ENCODE data around the gene MCEMP1.

Gene MCEMP1

GRCh38 chr19:7699003-7699402 is 22.1 kb downstream of the MCEMP1 start:
- FAIRE-seq, result no peak

GRCh38 chr19:7699417-7700401 is 22.8 kb downstream of the MCEMP1 start:
- FAIRE-seq, result no peak

DNA sequence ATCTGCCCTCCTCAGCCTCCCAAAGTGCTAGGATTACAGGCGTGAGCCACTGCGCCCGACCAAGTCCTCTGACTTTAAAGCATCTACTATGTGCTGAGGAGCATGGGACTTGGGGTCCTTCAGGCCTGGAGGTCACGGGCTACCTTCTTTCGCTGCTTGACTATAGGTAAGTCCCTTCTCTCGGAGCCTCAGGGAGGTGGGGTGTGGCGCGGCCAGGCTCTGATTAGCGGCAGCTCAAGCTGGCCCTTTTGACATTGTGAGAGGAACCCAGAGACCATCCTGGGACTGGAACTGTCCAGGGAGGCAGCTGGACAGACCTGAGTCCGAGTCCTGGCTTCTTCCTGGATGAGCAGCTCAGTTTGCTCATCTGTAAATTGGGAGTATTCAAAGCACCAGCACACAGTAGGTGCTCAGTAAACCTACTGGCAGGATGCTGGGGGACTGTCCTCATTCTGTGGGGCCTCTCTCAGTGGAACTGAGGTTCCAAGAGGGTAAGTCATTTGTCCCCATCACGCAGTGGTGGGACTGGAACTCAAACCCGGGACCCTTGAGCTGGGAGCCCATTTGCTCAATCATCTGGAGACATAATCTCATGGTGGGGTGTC is 24.3 kb downstream of the MCEMP1 start:
- FAIRE-seq, result no peak

DNA sequence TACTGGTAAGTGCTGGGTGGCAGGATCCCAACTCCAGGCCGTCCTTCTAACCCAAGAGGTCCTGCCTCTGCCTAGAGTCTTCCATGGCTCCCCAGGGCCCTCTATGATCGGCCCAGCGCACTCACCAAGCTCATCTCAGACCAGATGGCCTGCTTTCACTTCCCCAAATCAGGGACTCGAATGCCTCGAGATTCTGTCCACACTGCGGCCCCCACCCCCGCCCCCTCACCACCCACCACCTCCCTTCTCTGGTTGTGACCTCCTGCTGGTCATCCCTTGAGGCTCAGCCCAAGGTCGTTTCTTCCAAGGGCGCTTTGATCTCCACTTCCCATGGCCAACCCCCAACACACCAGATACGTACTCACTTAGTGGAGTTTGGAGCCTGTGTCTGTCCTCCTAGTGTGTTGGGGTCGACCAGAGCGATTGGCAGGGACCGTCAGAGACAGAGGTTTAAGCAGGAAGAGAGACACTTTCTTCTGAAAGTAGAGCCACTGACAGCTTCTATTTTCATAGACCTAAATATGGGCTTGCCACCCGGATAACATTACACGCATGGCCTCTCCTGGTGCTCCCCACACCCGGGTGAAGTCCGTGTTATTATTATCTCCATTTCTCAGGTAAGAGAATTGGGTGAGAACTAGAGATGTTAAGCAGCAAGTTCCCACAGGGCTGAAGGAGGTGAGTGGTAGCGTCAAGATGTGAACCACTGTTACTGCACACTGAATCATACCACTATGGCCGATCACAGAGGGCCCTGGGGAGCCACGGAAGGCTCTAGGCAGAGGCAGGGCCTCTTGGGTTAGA is 25.0 kb downstream of the MCEMP1 start, which contains the start of gene FCER2:
Gene FCER2 (minus strand): TSS at position 478 of the 804 bp plus-strand sequence. CDS start 2,371 bp downstream, outside the sequence.
- no peak for FAIRE-seq

DNA sequence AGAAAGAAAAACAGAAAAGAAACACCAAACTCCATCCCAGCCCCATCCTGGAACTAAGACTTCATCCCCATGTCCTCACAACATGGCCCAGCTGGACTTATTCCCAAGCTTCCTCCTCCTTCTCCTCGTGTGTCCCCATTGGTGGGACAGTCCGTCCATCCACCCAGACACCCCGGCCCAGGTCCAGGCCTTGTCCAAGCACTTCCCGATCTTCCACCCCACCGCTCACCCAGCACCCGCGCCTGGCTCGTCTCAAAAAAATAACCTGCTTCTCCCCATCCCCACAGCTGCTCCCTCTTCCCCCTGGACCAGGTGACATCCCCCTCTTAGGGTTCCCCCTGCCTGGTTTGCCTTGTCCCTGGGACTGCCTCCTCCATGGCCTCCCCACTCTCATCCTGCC is 26.4 kb downstream of the MCEMP1 start:
- no peak for FAIRE-seq

DNA sequence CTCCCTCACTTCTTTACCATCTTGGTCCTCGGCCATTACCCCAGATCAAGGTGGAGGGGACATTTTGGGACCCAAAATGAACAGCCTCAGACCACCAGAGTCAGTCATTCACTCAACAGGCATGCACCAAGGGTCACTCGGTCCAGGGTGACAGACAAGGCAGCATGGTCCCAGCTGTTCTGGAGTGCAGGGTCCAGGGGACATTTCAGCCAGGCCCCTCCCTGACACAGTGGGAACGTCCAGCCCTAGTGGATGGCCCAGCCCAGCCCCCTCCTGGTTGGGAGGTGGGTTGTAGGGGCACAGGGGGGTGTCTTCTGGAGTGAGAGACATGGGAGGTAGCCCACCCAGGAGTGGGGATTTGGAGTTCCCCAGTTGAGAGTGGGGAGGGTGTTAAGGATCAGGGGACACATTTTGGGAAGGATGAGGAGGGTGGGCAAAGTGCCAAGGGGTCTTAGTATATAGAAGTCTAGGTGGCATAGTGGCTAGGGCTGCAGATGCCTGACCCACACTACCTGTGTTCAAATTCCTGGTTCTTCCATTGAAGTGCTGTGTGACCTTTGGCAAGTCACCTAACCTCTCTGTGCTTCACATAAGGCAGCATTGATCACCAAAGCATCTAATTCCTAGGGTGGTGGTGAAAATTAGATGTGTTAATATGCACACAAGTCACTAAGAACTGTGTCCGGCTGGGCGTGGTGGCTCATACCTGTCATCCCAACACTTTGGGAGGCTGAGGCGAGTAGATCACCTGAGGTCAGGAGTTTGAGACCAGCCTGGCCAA is 27.6 kb downstream of the MCEMP1 start:
- FAIRE-seq, result no peak

GRCh38 chr19:7705387-7706187 is 28.7 kb downstream of the MCEMP1 start:
- no peak for FAIRE-seq

DNA sequence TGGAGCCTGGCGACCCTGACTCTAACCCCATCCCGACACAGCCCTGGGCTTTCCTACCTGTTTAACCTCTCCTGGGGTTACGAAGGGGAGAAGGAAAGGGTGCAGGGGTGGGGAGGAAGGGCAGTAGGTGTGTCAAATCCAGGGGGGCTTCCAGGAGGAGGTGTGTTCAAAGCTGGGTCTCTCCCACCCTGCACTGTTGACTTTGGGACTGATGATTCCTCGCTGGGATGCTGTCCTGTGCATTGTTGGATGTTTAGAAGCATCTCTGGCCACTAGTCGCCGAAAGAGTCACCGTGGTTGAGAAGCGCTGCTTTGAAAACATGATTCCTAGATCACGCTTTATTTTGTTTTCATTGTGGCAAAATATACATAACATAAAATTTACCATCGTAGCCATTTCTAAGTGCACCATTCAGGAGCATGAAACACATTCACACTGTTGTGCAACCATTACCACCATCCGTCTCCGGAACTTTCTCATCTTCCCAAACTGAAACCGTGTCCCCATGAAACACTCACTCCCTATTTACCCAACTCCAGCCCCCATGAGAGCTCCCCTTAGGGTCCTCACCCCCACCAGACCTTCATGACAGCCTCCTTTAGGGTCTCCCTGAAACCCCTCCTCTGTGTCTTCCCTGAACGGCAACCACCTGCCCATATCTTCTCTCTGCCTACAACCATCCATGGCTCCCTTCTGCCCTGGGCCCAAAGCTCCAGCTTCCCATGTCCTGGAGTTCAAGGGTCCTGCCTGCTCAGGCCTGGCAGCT is 29.5 kb downstream of the MCEMP1 start:
- no peak for FAIRE-seq

GRCh38 chr19:7706955-7707456 is 30.1 kb downstream of the MCEMP1 start:
- FAIRE-seq, result no peak

GRCh38 chr19:7709932-7710460 is 33.1 kb downstream of the MCEMP1 start:
- no peak for FAIRE-seq

DNA sequence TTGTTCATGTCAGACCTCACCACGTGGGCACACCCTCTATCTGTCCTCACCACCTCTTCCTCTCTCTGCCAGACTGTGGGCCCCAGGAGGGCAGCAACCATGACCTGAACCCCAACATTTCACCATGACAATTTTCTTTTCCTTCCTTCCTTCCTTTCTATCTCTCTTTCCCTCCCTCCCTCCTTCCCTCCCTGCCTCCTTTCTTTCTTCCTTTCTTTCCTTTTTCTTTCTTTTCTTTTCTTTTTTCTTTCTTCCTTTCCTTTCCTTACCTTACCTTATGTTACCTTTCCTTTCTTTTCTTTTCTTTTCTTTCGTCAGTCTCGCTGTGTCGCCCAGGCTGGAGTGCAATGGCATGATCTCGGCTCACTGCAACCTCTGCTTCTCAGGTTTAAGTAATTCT is 33.7 kb downstream of the MCEMP1 start:
- no peak for FAIRE-seq

DNA sequence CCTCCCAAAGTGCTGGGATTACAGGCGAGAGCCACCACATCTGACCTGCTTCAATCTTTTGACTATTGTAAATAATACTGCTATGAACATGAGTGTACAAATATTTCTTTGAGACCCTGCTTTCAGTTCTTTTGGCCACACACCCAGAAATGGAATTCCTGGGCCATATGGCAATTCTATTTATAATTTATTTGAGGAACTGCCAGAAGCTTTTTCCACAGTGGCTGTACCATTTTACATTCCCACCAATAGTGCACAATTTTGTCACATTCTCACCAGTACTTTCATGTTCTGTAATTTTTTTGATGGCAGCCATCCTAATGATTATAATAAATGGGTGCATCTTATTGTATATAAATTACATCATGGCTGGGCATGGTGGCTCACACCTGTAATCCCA is 38.8 kb downstream of the MCEMP1 start:
- FAIRE-seq, result no peak

- FAIRE-seq, result no peak
Observed at GRCh38 chr19:7716762-7717161, 39.9 kb downstream of the MCEMP1 start.

- no peak for FAIRE-seq
Observed at GRCh38 chr19:7718668-7719067, 41.8 kb downstream of the MCEMP1 start.

GRCh38 chr19:7720351-7720750 is 43.5 kb downstream of the MCEMP1 start:
- FAIRE-seq, result no peak

- FAIRE-seq, result no peak
Observed at GRCh38 chr19:7722231-7722651, 45.4 kb downstream of the MCEMP1 start.

- no peak for FAIRE-seq
Observed at GRCh38 chr19:7725791-7726190, 48.9 kb downstream of the MCEMP1 start.

DNA sequence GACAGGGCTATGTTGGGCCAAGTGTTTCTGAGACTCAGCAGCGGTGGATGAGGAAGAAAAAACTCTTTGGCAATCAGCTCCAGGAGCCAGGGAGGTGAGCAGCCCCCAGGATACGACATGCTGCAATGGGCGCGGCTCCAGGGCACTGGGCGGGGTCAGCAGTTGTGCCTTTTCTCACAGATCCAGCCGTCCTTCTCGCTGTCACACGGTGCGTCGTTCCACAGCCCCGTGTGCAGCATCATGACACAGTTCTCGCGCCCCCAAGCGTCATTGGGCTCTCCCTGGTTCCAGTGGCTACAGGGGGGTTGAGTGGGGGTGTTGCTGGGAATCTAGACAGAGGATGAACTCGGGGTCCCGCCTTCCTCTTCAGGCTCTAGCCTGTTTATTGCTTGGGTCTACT is 52.3 kb downstream of the MCEMP1 start:
- FAIRE-seq, result no peak
